ENCODE data around the gene ALDH7A1. TPM values are rescaled to one million over a fixed set of nuclear protein-coding genes. Genes with fewer than 3 reads are reported as not detected.

The ALDH7A1 gene
- total RNA-seq, 1 experiment from 2014 or later = 148 TPM

GRCh38 chr5:126503602-126504104 is 91.4 kb downstream of the ALDH7A1 start:
- H3K23me2 ChIP-seq (ENCODE audit: insufficient read length, low read depth, low read length, poor library complexity, severe bottlenecking) = no peaks in the 10 kb centered on the region
- H3K9me3 ChIP-seq (ENCODE audit: control insufficient read depth, low read depth, low read length) = no peaks in the 10 kb centered on the region

More at GRCh38 chr5:126503602-126504104, 91.4 kb downstream of the ALDH7A1 start:
- Histone ChIP-seq H3K4me1 (ENCODE audit: insufficient read depth, low read length) (no peaks in the 10 kb centered on the region), H4K5ac (ENCODE audit: insufficient read length, low read depth, low read length) (no peak overlapping the region), H4K20me1 (ENCODE audit: control insufficient read depth, insufficient read depth, insufficient read length) (no peaks in the 10 kb centered on the region), H2BK5ac (ENCODE audit: insufficient read length, low read length) (no peak overlapping the region), H2AK5ac (ENCODE audit: insufficient read length, low read length) (no peak overlapping the region), H3K4me2 (ENCODE audit: insufficient read depth, insufficient read length, low read length) (no peak overlapping the region), H3K27ac (ENCODE audit: insufficient read length, low read depth, low read length) (no peak overlapping the region), H3K18ac (ENCODE audit: insufficient read length, low read depth, low read length) (no peak overlapping the region), H3K4ac (ENCODE audit: low read depth, low read length) (no peak overlapping the region), H3K27me3 (ENCODE audit: insufficient read depth, low read length) (no peaks in the 10 kb centered on the region), H4K91ac (ENCODE audit: insufficient read length, low read depth, low read length) (no peak overlapping the region), H4K8ac (replicated peaks; ENCODE audit: insufficient read length, low read depth, low read length) (no peak overlapping the region), H2BK20ac (ENCODE audit: low read depth, low read length, poor library complexity, severe bottlenecking) (no peak overlapping the region), H3T11ph (ENCODE audit: low read length) (no peak overlapping the region), H2AFZ (ENCODE audit: low read length) (no peak overlapping the region), H2BK12ac (ENCODE audit: insufficient read length, low read depth, low read length) (no peak overlapping the region), H3K79me2 (ENCODE audit: insufficient read depth, low read length) (no peaks in the 10 kb centered on the region), H3K56ac (ENCODE audit: insufficient read length, low read depth, low read length) (no peak overlapping the region), H2BK120ac (ENCODE audit: low read depth, low read length, poor library complexity, severe bottlenecking) (no peak overlapping the region), H3K23ac (ENCODE audit: insufficient read length, low read depth, low read length) (no peak overlapping the region), H2BK15ac (ENCODE audit: low read depth, low read length) (no peak overlapping the region), H3K14ac (ENCODE audit: insufficient read depth, low read length) (no peak overlapping the region), H3K79me1 (ENCODE audit: insufficient read depth, low read depth, low read length, poor library complexity, severe bottlenecking) (no peaks in the 10 kb centered on the region), H3K9ac (ENCODE audit: extremely low read depth, insufficient read length, low read length) (no peak overlapping the region)
- H3K27me3 Mint-ChIP-seq (ENCODE audit: low read depth) = no peaks in the 10 kb centered on the region
- no peak overlapping the region for H3K27ac Mint-ChIP-seq
- TF ChIP-seq, protein P1, sequence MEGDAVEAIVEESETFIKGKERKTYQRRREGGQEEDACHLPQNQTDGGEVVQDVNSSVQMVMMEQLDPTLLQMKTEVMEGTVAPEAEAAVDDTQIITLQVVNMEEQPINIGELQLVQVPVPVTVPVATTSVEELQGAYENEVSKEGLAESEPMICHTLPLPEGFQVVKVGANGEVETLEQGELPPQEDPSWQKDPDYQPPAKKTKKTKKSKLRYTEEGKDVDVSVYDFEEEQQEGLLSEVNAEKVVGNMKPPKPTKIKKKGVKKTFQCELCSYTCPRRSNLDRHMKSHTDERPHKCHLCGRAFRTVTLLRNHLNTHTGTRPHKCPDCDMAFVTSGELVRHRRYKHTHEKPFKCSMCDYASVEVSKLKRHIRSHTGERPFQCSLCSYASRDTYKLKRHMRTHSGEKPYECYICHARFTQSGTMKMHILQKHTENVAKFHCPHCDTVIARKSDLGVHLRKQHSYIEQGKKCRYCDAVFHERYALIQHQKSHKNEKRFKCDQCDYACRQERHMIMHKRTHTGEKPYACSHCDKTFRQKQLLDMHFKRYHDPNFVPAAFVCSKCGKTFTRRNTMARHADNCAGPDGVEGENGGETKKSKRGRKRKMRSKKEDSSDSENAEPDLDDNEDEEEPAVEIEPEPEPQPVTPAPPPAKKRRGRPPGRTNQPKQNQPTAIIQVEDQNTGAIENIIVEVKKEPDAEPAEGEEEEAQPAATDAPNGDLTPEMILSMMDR (conservative IDR thresholded peaks at IDR 0.05) = no peak
- no peaks in the 10 kb centered on the region for H3K36me3 Mint-ChIP-seq (ENCODE audit: insufficient read depth in 1 of 3, low read depth in 3 of 3)
- no peaks in the 10 kb centered on the region for H3K9me3 Mint-ChIP-seq
- H3K4me3 Mint-ChIP-seq = no peak overlapping the region
- WGBS (ENCODE audit: extremely low coverage, insufficient read length, low lambda C conversion rate) = no CpG with 5 or more reads among the region's 5 CpGs
- H3K4me1 Mint-ChIP-seq = peaks cover 8 to 14% of the 10 kb centered on the region in 2 experiments
- DNase-seq = no peak
